Stimulated activated CD8-positive, alpha-beta memory T cell treated with anti-CD3 and anti-CD28 coated beads, Interleukin-7, amount 100 ng/mL, for 24 hours (primary cell): ENCODE results near the gene PRXL2C.
"Not testable (repeated sequence)": the region's sequence is repeated elsewhere in the genome, so short reads cannot be mapped to it uniquely, and the experiment has no call there.

ENCODE experiments used
- DNase-seq: peaks from one replicate; pipeline ENCODE4 v3.0.0-alpha.2; 2020; ENCODE audit warnings: low read depth

Gene PRXL2C

DNA sequence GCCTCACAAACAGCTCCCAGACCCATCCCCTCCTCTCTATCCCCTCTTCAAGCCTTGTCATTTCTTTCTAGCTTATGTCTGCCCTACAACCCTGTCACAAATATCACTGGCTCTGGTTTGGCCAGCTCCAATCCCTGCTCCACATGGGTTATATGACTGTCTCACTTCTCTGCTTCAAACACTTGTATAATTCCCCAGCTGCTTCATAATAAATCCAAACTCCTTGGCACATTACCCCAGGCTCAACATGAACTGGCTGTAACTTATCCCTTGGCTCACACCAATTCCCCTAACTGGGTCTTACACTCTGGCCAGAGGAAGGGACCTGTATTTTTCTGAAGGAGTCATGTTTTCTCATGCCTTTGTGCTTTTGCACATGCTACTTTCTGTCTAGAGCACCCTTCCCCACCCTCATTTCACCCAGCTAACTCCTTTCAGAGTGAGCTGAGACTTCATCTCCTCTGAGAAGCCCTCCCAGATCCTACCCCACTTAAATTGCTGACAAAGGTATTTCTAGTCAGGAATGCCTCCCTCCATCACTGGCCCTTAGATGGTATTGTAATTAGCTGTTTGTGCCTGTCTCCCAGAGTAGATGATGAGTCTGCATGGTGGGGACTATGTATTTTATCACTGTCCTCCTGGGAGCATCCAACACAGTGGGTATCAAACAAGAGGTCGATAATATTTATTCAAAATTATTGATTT, 5.3 kb downstream of the PRXL2C start:
- DNase-seq = no peak

DNA sequence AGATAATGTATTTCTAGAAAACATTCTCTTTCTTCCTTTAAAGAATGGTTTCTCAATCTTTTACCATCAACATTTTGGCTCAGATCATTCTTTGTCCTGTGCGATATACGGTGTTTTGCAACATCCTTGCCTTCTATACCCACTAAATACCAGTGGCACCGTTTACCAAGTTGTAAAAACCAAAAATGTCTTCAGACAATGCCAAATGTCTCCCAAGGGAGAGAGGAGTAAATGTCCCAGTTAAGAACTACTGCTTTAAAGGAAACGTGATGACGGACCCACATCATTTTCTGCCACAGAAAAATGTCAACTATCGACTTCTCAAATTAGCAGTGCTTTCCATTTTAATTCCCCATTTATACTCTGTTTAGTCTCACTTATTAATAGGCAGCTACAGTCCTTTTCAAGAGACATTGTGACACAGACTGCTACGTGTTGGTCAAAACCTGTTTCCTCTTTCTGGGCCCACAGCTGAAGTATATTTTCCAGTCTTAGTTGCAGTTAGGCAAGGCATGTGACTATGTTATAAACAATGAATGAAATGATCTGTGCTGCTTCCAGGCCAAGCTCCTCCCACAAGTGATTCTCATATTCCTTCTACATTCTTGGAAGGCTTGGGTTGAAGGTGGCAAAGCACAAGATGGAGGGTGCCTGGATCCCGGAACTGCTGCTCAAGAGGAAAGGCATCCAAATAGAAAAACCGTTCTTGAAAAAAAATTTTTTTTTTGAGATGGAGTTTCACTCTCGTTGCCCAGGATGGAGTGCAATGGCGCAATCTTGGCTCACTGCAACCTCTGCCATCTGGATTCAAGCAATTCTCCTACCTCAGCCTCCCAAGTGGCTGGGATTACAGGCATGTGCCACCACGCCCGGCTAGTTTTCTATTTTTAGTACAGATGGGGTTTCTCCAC, 8.8 kb downstream of the PRXL2C start:
- DNase-seq = no peak

- no peak for DNase-seq
These were observed 11.0 kb downstream of the PRXL2C start for GRCh38 chr9:96644137-96644536.

DNA sequence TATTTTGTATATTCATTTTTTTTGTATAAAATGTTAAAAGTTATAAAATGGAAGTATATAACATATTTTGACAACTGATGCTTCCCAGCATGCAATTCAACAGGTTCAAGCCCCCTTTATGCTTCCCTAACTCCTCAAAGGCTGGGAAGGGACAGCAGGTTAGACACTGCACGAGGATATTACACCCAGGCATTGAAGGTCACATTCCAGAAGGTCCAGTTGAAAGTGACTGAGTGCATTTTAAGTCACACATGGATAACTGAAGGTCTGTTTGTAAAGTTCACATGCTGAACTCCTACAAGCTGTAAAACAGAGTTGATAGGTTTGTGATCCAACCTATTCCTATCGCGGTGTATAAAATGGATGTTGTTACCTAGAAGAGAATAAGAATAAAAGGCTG, 13.6 kb downstream of the PRXL2C start:
- no peak for DNase-seq

DNA sequence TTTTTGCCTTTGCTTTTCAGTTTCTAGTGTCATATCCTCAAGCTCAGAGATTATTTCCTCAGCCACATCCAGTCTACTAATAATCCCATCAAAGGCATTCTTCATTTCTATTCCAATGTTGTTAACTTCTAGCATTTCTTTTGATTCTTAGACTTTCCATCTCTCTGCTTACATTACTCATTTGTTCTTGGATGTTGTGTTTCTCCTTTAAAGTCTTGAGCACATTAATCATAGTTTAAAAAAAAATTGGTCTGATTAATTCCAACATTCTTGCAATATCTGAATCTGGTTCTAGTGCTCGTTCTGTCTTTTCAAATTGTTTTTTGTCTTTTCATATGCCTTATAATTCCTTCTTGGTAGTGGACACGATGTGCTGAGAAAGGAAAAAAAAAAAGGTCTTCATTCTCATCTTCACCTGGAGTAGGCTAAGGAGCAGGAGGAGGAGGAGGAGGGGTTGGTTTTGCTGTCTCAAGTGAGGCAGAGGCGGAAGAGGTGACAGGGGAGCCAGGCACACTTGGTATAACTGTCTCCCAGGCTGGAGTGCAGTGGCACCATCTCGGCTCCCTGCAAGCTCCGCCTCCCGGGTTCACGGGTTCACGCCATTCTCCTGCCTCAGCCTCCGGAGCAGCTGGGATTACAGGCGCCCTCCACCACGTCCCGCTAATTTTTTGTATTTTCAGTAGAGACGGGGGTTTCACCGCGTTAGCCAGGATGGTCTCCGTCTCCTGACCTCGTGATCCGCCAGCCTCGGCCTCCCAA, 16.3 kb downstream of the PRXL2C start:
- no peak for DNase-seq

DNA sequence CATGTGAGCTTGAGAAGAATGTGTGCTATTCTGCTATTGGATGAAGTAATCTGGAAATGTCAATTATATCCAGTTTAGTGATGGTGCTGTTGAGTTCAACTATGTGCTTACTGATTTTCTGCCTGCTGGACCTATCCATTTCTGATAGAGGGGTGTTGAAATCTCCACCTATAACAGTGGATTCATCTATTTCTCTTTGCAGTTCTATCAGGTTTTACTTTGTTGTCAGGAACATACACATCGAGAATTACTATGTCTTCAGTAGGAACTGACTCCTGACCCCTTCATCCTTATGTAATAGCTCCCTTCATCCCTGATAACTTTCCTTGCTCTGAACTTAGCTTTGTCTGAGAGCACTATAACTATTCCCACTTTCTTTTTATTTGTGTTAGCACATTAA, 18.7 kb downstream of the PRXL2C start:
- DNase-seq = no peak

DNA sequence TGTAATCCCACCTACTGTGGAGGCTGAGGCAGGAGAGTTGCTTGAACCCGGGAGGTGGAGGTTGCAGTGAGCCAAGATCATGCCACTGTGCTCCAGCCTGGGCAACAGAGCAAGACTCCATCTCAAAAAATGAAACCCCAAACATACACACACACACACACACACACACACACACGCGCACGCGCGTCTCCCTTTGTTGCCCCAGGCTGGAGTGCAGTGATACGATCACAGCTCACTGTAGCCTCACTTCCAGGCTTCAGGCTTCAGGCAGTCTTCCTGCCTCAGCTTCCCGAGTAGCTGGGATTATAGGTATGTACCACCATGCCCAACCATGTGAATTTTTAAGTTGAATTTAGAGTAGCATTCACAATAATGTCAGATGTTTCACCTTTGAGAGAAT, 21.5 kb downstream of the PRXL2C start:
- not testable (repeated sequence) for DNase-seq

- no peak for DNase-seq
These were observed 28.2 kb downstream of the PRXL2C start for GRCh38 chr9:96626912-96627311.

DNA sequence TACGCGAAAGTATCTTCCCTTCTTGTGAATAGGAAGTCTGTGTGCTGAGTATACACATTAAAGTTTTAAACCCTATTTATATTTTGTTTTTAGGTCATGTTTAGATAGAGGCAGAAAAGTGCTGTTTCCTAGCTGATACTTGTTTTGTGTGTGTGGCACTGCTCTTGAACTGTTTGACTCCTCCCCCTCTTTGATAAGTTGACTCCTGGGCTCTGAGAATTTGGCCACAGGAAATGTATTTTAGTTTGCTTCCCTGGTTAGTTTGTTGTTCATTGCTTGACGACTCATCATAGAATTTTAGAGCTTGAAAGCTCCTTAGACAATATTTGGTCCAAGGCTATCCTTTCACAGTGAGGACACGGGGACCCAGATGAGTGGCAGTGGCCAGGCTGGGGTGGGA, 33.5 kb downstream of the PRXL2C start:
- no peak for DNase-seq

- no peak for DNase-seq
These were observed 34.3 kb downstream of the PRXL2C start for GRCh38 chr9:96620832-96621269.

- DNase-seq = no peak
These were observed 35.0 kb downstream of the PRXL2C start for GRCh38 chr9:96620181-96620514.

DNA sequence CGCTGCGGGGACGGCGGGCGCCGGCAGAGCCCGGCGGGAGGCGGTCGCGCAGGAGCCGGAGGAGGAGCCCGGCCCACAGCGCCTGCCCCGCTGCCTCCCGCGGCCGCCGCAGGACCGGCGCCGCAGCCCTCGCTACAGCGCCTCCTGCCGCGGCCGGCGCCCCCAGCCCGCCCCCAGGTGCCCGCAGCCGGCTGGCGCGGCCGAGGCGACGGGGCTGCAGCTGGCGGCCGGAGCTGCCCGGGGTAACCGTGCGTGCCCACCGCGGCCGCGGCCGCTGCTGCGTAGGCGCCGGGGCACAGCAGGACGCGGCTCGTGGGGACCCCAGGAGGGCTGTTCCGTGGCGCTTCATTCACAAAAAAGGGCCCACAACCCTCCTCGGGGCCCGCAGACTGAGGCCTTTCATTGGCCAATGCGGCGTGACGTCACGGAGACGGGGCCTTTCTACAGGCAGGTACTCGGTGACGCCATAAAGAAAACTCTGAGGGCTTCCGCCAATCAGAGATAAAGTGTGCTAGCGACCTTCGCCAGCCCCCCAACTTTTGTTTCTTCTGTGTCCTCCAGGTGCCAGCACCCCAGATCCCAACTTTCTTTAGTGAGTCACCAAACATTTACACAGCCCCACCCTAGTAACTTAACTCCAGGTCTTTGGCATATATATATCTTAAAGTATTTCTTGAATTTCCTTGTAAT, 35.5 kb downstream of the PRXL2C start, which contains the start of gene CDC14B:
TSS of gene CDC14B (minus strand) at position 353 of the 690 bp plus-strand sequence. CDS start 465 bp downstream, outside the sequence.
- DNase-seq = peak; percentile 53

DNA sequence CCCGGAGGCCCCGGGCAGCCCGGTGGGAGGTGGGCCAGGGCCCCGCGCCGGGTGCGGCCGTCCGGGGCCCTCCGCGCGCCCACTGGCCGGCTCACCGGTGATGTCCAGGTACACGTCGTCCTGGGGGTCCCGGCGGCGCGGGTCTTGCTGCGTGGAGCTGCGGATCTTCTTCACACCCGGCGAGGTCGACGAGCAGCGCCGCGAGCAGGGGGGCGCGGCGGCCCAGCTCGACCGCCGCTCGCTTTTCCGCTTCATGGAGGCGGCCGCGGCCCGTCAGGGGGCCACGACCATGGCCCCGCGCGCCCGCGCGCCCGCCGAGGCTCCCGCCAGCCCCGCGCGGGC, 36.0 kb downstream of the PRXL2C start:
- no peak for DNase-seq

- DNase-seq = no peak
These were observed 36.7 kb downstream of the PRXL2C start for GRCh38 chr9:96618209-96619123.

- no peak for DNase-seq
These were observed 37.5 kb downstream of the PRXL2C start for GRCh38 chr9:96617439-96618185.

DNA sequence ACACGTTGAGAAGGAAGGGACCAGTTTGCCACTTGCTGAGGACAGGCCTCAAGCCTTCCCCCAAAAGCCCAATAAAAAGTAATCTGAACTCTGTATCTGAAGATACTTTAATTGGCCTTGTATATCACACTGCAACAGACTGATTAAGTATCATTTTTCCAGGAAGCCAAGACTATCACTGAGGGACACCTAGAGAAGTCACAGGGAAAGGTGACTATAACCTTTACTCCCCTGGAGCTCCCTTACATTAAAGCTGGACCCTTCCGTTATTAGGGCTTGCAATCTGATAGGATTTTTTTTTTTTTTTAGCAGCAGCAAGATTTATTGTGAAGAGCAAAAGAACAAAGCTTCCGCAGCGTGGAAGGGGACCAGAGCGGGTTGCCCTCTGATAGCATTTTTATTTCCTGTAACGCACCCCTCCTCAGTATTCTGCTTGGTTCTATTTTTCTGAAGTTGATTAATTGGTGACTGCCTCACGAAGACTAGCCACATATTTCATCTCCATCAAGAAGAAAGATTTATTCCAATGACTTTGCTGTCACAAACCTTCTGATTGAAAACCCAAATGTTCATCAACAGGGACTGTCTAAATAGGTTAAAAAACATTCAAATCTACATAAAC, 38.2 kb downstream of the PRXL2C start:
- DNase-seq = no peak

- DNase-seq = no peak
These were observed 39.7 kb downstream of the PRXL2C start for GRCh38 chr9:96615411-96615810.

- not testable (repeated sequence) for DNase-seq
These were observed 40.5 kb downstream of the PRXL2C start for GRCh38 chr9:96614664-96615063.

DNA sequence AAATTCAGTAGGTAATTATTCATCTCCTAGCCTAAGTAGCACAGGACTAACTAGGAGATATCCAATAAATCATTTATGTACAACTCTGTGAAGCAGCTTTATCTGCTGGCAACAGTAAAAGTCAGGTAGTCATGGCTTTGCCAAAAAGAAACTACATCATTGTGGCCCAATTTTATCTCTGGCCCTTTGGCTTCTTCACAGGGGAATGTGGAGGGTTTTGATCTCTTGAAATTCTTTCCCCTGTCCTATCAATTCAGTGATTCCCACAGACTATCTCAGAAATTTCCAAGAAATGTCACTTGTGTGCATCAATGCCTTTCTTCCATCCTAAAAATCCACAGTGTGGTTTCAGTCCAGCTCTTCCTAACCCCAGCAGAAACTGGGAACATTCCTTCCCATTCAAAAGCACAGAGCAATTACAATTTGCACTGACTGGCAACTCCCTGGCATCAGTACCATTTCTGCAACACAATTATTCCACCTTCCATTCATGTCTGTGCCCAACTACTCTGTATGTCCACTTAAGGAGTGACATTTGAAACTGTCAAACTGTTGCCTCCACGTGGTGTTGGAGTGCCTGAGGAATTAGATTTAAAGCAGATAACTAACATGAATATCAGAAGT, 42.0 kb downstream of the PRXL2C start:
- no peak for DNase-seq
